Fibroblast of the aortic adventitia (primary cell): ENCODE data around the gene APPL2. TPM values are rescaled to one million over a fixed set of nuclear protein-coding genes. Genes with fewer than 3 reads are reported as not detected.

Source experiments
- DNase-seq: peaks from one replicate; pipeline ENCODE4 v3.0.0-alpha.2; 2010; ENCODE audit warnings: low read depth
- H3K4me3 ChIP-seq: 2 replicates; pipeline ENCODE4 v1.5.1; 2011; ENCODE audit warnings: low read depth, mild to moderate bottlenecking, control low read depth, low read length, moderate library complexity
- total RNA-seq: library from RNA; depleted of rRNA; stranded (reverse); fragments of >200 nt; gene quantifications from 2 replicates; pipeline ENCODE4 v1.2.3, GENCODE V29; 2012; ENCODE audit warnings: low replicate concordance
- TF ChIP-seq, protein P1 (sequence below): IDR thresholded peaks from 2 replicates; pipeline ENCODE4 v1.5.1; 2011; ENCODE audit warnings: mild to moderate bottlenecking, low read length, control low read depth, inconsistent platforms; ENCODE audit not compliant: insufficient read depth

The APPL2 gene
- total RNA-seq, 1 donor, result 48.5 TPM

DNA sequence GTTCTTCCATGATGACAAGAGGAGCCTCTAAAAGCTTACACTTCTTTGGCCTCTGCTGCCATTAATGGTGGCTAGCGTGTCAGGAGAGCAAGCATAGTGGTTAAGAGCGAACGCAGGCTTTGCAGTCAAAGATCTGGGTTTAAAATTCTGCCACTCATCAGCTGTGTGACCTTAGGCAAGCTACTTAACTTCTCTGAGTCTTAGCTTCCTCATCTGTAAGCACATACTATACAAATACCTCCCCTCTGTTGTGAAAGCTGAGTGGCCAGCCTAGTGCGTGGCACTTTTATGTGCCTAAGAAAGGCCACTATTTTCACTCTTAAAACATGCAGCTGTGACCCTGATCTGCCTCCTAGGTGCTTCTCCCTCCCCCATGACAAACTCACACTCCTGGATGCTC lies 11.6 kb downstream of the APPL2 start:
- no peak for DNase-seq
- TF ChIP-seq, protein P1, sequence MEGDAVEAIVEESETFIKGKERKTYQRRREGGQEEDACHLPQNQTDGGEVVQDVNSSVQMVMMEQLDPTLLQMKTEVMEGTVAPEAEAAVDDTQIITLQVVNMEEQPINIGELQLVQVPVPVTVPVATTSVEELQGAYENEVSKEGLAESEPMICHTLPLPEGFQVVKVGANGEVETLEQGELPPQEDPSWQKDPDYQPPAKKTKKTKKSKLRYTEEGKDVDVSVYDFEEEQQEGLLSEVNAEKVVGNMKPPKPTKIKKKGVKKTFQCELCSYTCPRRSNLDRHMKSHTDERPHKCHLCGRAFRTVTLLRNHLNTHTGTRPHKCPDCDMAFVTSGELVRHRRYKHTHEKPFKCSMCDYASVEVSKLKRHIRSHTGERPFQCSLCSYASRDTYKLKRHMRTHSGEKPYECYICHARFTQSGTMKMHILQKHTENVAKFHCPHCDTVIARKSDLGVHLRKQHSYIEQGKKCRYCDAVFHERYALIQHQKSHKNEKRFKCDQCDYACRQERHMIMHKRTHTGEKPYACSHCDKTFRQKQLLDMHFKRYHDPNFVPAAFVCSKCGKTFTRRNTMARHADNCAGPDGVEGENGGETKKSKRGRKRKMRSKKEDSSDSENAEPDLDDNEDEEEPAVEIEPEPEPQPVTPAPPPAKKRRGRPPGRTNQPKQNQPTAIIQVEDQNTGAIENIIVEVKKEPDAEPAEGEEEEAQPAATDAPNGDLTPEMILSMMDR, result no peak
- no peak overlapping the region for H3K4me3 ChIP-seq

DNA sequence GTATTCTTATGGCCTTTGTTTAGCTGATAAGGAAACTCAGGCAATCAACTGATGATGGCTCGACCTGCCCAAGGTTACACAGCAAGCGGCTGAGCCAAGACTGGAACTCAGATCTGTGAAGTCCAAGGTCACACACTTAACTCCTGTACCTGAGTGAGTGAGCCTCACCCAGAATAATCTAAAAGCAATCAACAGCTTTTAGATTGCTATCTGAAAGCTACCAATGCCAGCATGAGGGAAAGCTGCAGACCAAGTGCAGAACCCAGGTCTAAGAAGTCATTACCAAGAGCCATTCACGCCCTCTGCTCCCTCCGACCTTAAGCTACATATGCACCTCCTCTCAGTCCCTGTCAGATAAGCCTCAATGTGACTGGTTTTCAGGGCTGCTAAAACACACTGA lies 12.1 kb downstream of the APPL2 start:
- no peak overlapping the region for H3K4me3 ChIP-seq
- TF ChIP-seq, protein P1, result no peak
- DNase-seq, result no peak

DNA sequence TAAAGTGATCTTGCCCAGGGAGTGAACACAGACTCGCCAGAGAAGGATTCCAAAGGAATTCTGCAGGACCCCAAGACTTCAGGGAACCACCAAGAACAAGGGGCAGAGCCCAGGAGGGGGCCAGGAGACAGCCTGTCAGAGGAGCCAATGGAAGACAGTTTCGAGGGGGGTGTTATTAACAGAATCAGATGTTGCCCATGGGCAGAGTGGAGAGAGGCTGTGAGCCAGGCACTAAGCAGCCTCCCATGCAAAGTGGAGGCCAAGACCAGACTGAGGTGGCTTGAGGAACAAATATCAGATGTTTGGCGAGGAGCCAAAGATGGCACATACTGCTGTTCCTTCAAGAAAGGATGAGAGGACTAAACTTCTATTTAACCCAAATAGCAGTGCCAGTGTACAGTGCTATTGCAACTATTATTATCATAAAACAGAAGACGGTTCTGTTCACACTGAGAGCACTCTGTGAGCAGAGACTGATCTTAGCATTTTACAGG lies 12.6 kb downstream of the APPL2 start:
- DNase-seq, result no peak
- TF ChIP-seq, protein P1, result no peak
- no peak overlapping the region for H3K4me3 ChIP-seq

DNA sequence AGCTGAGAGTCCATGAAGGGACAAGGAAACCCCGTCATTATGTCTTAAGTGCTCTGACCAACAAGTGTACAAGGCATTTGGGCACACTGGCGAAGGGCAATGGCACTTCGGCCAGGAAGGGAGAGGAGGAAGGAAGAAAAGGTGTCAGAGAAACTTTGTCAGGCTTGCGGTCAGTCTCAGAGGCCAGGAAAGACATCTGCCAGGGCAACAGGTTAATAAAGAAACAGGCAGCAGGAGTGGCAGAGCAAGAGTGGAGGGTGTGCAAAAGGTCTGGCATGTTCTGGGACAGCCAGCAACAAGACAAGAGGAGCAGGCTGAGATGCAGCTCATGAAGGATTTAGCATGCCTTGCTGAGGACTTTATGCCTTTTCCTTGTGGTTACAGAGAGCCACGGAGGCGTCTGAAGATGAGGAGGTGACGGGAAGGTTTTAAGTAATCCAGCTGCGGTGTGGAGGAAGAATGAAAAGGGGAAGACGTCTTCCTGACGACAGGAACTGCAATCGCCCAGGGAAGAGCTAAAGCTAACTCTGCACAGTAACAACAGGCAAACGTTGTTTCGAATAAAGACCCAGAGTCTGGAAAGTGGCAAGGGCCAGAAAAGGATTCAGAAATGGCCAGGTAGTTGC lies 13.1 kb downstream of the APPL2 start:
- TF ChIP-seq, protein P1, result no peak
- no peak for DNase-seq
- H3K4me3 ChIP-seq, result no peak overlapping the region

DNA sequence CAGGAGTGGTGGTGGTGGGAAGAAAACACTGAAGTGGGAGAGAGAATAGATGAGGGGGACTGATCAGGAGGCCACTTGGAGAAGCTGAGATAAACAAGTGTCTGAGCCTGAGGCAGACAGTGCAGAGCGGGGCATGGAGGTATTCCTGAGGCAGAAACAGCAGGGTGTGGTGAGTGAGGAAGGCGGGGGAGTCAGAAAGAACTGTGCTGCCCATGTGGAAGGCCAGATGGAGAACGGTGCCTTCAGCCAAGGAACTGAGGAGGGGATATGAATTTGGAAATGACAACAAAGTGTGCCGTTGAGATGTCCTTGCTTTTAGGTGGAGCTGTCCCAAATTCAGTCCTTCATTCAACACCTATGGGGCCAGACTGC lies 13.7 kb downstream of the APPL2 start:
- TF ChIP-seq, protein P1, result no peak
- H3K4me3 ChIP-seq, result no peak overlapping the region
- DNase-seq, result no peak

DNA sequence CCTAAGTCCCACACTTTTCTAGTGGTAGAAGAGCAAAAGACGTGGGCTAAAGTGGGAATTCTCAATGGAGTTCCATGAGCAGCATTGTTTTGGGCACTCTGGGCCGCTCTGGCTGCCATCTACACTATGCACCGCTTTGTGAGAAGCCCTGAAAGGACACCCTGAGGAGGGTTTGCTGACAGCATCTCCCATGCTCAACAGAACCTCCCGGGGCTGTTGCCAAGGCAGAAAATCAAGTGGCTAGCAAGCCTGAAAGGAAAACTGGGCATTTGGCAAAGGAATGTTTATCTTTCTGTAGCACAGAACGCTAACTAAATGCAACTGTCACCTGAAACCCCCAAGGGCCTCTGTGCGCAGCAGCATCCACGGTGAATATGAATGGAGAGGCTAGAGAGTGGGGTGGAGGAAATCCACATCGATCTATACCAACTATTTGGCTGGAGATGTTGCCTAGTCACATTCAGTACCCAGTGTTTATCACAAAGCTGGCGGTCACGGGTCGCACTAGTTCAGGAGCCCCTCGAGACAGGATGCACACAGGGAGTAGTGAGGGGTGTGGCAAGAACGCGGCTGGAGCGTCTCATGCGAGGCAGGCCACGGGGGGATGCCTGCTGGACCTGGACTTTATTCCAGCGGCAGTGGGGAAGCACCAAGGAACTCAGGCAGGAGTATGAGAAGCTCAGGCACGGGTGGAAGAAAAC lies 14.2 kb downstream of the APPL2 start:
- TF ChIP-seq, protein P1, result no peak
- no peak overlapping the region for H3K4me3 ChIP-seq
- no peak for DNase-seq

DNA sequence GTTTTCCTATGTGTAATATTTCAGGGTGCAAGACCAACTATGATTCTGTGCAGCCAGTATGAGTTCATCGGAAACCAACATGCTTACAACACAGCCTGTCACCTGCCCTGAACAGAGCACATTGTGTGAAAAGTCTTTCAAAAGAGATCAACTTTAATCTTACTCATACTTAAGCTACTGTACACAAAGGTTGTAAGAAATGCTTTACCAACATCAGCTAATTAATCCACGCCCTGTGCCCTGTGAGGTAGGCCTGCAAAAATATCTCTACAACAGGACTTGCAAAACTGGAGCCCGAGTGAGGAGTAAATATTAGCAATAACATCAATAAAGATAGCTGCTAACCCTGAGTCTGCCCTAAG lies 15.1 kb downstream of the APPL2 start:
- no peak for DNase-seq
- TF ChIP-seq, protein P1, result no peak
- no peak overlapping the region for H3K4me3 ChIP-seq
